OCI-LY7 (cell line): ENCODE results near the gene PSMG1.

ENCODE experiments used
- EZH2phosphoT487 ChIP-seq: fragments of 200-600 bp; sonication (generic); IDR thresholded peaks from 2 replicates; pipeline ENCODE4 v1.6.1; 2018; ENCODE audit warnings: low read depth, borderline replicate concordance, mild to moderate bottlenecking, mixed run types, antibody characterized with exemption, low read length, moderate library complexity, mixed read lengths
- TF ChIP-seq, protein P1 (sequence below): fragments of 200-600 bp; sonication (generic); conservative IDR thresholded peaks from 2 replicates; pipeline ENCODE4 v1.5.1; 2014; ENCODE audit warnings: mild to moderate bottlenecking, antibody characterized with exemption, low read length, moderate library complexity, mixed read lengths

DNA sequence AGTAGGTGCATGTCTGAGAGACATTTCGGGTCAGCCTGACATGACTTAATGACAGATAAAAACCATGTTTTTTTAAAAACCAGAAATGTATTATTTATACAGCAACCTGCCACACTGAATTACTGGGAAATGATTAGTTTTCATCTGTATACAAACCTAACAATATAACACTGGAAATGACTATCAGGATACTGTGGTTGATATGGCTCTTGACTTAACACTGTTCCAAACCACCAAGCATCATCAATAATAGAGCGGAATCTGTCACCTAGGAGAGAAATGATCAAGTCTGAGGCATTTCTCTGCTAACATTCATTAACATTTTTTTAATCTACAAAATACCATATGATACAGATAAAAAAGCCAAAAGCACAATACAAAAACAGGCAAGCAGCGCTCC lies 41.7 kb upstream of the PSMG1 start:
- TF ChIP-seq, protein P1, sequence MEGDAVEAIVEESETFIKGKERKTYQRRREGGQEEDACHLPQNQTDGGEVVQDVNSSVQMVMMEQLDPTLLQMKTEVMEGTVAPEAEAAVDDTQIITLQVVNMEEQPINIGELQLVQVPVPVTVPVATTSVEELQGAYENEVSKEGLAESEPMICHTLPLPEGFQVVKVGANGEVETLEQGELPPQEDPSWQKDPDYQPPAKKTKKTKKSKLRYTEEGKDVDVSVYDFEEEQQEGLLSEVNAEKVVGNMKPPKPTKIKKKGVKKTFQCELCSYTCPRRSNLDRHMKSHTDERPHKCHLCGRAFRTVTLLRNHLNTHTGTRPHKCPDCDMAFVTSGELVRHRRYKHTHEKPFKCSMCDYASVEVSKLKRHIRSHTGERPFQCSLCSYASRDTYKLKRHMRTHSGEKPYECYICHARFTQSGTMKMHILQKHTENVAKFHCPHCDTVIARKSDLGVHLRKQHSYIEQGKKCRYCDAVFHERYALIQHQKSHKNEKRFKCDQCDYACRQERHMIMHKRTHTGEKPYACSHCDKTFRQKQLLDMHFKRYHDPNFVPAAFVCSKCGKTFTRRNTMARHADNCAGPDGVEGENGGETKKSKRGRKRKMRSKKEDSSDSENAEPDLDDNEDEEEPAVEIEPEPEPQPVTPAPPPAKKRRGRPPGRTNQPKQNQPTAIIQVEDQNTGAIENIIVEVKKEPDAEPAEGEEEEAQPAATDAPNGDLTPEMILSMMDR = no peak
- no peak for TF ChIP-seq EZH2phosphoT487
